Measurements from ENCODE around the gene C1QTNF9B. TPM values are rescaled to one million over a fixed set of nuclear protein-coding genes. Genes with fewer than 3 reads are reported as not detected.

Gene C1QTNF9B
- total RNA-seq, 1 experiment from 2014 or later: not detected

GRCh38 chr13:23902975-23903905 lies 5.9 kb upstream of the C1QTNF9B start:
- no peak overlapping the region for H3K4me3 ChIP-seq (ENCODE audit: low read length)
- BruUV-seq (replicated peaks): no TSS peak
- H2AFZ ChIP-seq (ENCODE audit: low read length): no peak overlapping the region
- intact Hi-C loops (cut with micrococcal nuclease): no loop called here
- H3K9me3 ChIP-seq (ENCODE audit: low read length): no peaks in the 10 kb centered on the region
- TF ChIP-seq CTCF (conservative IDR thresholded peaks at IDR 0.05; ENCODE audit: low read depth, low read length) (no peak), EZH2phosphoT487 (IDR thresholded peaks at IDR 0.05; ENCODE audit: borderline replicate concordance, low read length) (no peak), EZH2 (IDR thresholded peaks at IDR 0.05; ENCODE audit: low read length, unreplicated experiment) (no peak)
- H4K20me1 ChIP-seq (ENCODE audit: low read length): no peaks in the 10 kb centered on the region
- H3K79me2 ChIP-seq (ENCODE audit: low read length): no peaks in the 10 kb centered on the region
- H3K9me2 ChIP-seq (replicated peaks; ENCODE audit: low read length): no peaks in the 10 kb centered on the region
- H3K27ac ChIP-seq (ENCODE audit: low read length): no peak overlapping the region
- H3F3A ChIP-seq (ENCODE audit: low read length, unreplicated experiment): no peaks in the 10 kb centered on the region
- ChIA-PET CTCF (no interaction called here), POLR2A (ENCODE audit: unreplicated experiment) (no interaction called here)
- H3K4me2 ChIP-seq (ENCODE audit: low read length): no peak overlapping the region
- no peaks in the 10 kb centered on the region for H3K36me3 ChIP-seq (ENCODE audit: low read depth, low read length)
- ATAC-seq: no peak
- no peak overlapping the region for H3K9ac ChIP-seq (ENCODE audit: low read length)
- peaks cover 17% of the 10 kb centered on the region for H3K4me1 ChIP-seq (ENCODE audit: insufficient read depth, low read length)
- no peak for DNase-seq
- no peaks in the 10 kb centered on the region for H3K27me3 ChIP-seq (ENCODE audit: low read length)

- TF ChIP-seq EZH2 (IDR thresholded peaks at IDR 0.05; ENCODE audit: low read length, unreplicated experiment) (no peak), EZH2phosphoT487 (IDR thresholded peaks at IDR 0.05; ENCODE audit: borderline replicate concordance, low read length) (no peak)
- ChIA-PET CTCF (no interaction called here), POLR2A (ENCODE audit: unreplicated experiment) (no interaction called here)
- H3K79me2 ChIP-seq (ENCODE audit: low read length): no peaks in the 10 kb centered on the region
- H3K27ac ChIP-seq (ENCODE audit: low read length): peak overlapping the region; percentile 32; the same call in 1 of the 2 replicates
- H3K36me3 ChIP-seq (ENCODE audit: low read depth, low read length): no peaks in the 10 kb centered on the region
- peak; percentile 88 for ATAC-seq
- no peak overlapping the region for H2AFZ ChIP-seq (ENCODE audit: low read length)
- DNase-seq: peak; percentile 80
- no TSS peak for BruUV-seq (replicated peaks)
- intact Hi-C loops (cut with micrococcal nuclease): no loop called here
- H4K20me1 ChIP-seq (ENCODE audit: low read length): no peaks in the 10 kb centered on the region
- H3K27me3 ChIP-seq (ENCODE audit: low read length): no peaks in the 10 kb centered on the region
- H3F3A ChIP-seq (ENCODE audit: low read length, unreplicated experiment): no peaks in the 10 kb centered on the region
- H3K4me3 ChIP-seq (ENCODE audit: low read length): no peak overlapping the region
- peak overlapping the region; percentile 50; the same call in 1 of the 2 replicates for H3K4me2 ChIP-seq (ENCODE audit: low read length)
- H3K9ac ChIP-seq (ENCODE audit: low read length): no peak overlapping the region
- H3K9me3 ChIP-seq (ENCODE audit: low read length): no peaks in the 10 kb centered on the region
- H3K4me1 ChIP-seq (ENCODE audit: insufficient read depth, low read length): peaks cover 17% of the 10 kb centered on the region
- no peaks in the 10 kb centered on the region for H3K9me2 ChIP-seq (replicated peaks; ENCODE audit: low read length)
Observed at GRCh38 chr13:23901365-23901764, 4.1 kb upstream of the C1QTNF9B start.

GRCh38 chr13:23899555-23899954 lies 2.3 kb upstream of the C1QTNF9B start:
- Histone ChIP-seq H3K9ac (ENCODE audit: low read length) (no peak overlapping the region), H3K4me1 (ENCODE audit: insufficient read depth, low read length) (peaks cover 17% of the 10 kb centered on the region), H3K36me3 (ENCODE audit: low read depth, low read length) (no peaks in the 10 kb centered on the region), H2AFZ (ENCODE audit: low read length) (no peak overlapping the region), H3K27ac (ENCODE audit: low read length) (no peak overlapping the region), H3K4me2 (ENCODE audit: low read length) (no peak overlapping the region), H3K9me2 (replicated peaks; ENCODE audit: low read length) (no peaks in the 10 kb centered on the region), H3K4me3 (ENCODE audit: low read length) (no peak overlapping the region), H3F3A (ENCODE audit: low read length, unreplicated experiment) (no peaks in the 10 kb centered on the region), H3K9me3 (ENCODE audit: low read length) (no peaks in the 10 kb centered on the region), H3K27me3 (ENCODE audit: low read length) (no peaks in the 10 kb centered on the region), H3K79me2 (ENCODE audit: low read length) (no peaks in the 10 kb centered on the region), H4K20me1 (ENCODE audit: low read length) (no peaks in the 10 kb centered on the region)
- TF ChIP-seq CTCF (conservative IDR thresholded peaks at IDR 0.05; ENCODE audit: low read depth, low read length): peak; percentile 75
- TF ChIP-seq EZH2phosphoT487 (IDR thresholded peaks at IDR 0.05; ENCODE audit: borderline replicate concordance, low read length): no peak
- ATAC-seq: peak; percentile 53
- intact Hi-C loops (cut with micrococcal nuclease): no loop called here
- no TSS peak for BruUV-seq (replicated peaks)
- ChIA-PET CTCF (no interaction called here), POLR2A (ENCODE audit: unreplicated experiment) (no interaction called here)
- peak; percentile 70 for DNase-seq

Measured in PC-3 (cell line).